Measurements from ENCODE around the gene MRTFA. TPM values are rescaled to one million over a fixed set of nuclear protein-coding genes. Genes with fewer than 3 reads are reported as not detected.
A peak's percentile ranks its signal among the peaks of the same experiment; 100 is the strongest.
"Not testable (repeated sequence)": the region's sequence is repeated elsewhere in the genome, so short reads cannot be mapped to it uniquely, and the experiment has no call there.

Gene MRTFA
- total RNA-seq, 1 donor from 2014 or later, result 77.7 TPM

DNA sequence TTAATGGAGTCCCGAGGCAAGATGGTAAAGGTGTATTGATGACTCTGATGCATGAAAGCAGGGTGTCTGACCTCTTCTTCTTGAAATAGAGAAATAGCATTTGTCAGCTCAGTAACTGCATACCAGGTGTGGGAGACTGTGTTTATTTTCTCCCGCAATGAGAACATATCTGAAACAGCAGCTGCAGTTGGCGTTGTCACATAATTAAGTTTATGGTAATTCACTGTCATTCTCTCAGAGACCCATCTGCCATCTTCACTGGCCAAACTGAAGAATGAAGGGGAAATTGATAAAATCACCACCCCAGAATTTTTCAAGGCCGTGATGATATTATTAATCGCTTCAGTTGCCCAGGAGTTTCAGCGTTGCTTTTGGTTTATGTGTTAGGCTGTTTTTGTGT lies 22.6 kb upstream of the MRTFA start:
- DNase-seq (ENCODE audit: low read depth), result no peak

DNA sequence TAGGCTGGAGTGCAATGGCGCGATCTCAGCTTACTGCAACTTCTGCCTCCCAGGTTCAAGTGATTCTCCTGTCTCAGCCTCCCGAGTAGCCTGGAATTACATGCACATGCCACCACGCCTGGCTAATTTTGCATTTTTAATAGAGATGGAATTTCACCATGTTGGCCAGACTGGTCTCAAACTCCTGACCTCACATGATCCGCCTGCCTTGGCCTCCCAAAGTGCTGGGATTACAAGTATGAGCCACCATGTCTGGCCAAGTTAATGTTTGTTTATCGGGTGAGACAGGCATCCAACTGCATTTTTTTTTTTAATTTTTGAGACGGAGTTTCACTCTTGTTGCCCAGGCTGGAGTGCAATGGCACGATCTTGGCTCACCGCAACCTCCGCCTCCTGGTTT lies 20.1 kb upstream of the MRTFA start:
- not testable (repeated sequence) for DNase-seq (ENCODE audit: low read depth)

DNA sequence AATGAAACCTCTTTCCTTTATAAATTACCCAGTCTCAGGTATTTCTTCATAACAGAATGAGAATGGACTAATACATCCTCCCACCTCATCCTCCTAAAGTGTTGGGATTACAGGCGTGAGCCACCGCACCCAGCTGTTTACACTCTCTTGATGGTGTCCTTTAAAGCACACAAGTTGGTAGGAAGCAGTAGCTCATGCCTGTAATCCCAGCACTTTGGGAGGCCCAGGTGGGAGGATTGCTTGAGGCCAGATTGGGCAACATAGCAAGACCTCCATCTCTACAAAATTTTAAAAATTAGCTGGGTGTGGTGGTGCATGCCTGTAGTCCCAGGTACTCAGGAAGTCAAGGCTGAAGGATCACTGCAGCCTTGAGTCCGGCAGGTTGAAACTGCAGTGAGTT lies 19.4 kb upstream of the MRTFA start:
- not testable (repeated sequence) for DNase-seq (ENCODE audit: low read depth)

DNA sequence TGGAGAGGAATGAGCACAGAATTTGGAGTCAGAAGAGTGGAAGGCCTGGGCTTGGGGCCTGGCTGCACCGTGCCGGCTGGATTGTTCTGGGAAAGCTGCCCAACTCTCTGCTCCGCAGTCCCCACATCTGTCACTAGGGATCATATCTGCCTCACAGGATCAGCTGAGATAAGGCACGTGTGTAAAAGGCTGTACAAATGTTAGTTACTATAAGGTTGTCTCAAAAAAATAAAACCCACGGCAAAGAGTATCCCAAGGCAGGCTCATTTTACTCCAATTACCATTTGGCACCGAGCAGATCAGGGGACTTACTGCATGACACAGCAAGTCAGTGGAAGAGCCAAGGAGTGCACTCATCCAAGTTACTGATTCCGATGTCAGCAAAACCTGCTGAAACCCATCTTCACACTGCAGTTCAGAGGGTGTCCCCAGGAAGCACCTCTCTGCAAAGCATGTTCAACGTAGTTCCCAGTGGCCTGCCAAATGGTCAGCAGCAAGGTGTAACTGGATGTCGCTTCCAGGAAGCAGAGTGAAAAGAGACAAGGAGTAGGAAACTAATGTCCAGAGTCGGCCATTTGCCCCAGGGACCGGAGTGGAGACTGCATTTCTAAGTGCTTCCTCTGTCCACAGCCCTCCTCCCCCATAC lies 18.1 kb upstream of the MRTFA start:
- DNase-seq (ENCODE audit: low read depth), result peak; percentile 70

DNA sequence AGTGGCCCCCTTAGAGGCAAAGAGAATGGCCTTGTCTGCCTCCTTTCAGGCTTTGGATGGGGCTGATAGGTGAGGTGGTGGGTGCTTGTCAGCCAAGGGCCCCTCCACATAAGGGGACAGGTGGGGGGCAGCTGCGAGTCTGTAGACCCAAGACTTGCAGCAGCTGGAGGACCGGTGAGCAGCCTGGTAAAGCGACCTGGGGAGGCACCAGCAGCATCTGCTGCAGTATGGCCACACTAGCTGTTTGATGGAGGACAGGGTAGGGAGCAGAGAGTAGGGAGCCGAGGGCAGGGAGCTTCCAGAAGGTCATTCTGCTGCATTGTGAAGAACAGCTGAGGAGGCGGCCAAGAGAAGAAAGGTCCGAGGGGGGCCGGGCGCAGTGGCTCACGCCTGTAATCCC lies 16.8 kb upstream of the MRTFA start:
- DNase-seq (ENCODE audit: low read depth), result no peak

DNA sequence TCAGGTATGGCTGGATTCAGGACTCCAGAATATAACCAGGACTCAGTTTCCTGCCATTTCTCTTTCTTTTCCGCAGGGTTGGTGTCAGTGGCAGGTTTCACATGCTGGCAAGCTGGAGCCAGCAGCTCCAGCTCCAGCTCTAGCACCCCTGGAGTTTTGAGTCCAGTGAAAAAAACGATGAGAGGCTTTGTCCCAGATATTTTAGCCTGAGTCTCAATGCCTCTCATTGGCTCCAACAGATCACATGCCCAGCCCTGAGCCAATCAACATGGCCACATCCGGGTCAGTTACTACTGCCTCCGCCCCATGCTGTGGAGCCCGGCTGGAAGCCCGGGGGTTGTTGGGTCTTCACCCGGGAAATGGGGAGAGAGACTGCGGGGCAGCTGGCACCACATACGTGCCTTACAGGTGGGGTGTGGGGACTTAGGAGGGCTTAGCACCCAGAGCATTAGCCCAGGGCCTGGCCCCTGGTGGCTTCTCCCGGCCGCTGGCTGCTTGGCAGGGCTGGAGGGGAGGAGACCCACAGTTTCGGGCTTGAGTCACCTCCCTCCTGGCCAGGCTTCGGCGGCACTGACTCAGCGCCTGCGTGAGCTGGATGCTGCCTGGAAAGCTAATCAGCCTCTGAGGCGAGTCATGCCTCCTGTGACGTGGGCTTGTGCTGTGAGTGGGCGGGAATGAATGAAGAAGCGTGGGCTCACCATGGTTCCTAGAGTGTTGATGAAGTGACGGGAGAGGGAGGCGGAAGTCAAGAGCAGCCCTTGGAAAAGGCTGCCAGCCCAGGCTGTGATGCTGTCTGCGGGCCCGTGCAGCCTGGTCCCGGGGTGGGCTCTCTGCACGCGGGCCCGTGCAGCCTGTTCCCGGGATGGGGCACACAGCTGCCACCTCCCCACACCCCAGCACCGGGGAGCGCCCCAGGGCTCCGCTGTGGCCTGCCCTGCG lies 15.3 kb upstream of the MRTFA start:
- DNase-seq (ENCODE audit: low read depth), result peak; percentile 98

DNA sequence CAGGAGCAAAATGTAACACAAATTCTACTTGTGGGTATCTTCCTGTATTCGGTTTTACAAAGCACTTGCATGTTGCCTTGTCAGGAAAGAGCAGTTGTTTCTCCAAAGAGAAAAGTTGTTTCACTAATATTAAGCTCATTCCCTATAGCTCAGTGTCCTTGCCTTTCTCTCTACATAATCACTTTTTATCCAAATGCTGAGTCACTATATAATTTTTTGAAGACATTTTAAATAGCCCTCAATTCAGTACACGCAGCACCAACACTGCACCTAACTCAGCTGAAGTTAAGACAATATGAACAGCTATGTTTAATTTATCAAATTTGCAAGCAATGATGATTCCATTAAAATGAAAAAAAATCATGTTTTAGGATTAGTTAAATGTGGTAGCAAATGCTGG lies 14.5 kb upstream of the MRTFA start:
- DNase-seq (ENCODE audit: low read depth), result no peak

DNA sequence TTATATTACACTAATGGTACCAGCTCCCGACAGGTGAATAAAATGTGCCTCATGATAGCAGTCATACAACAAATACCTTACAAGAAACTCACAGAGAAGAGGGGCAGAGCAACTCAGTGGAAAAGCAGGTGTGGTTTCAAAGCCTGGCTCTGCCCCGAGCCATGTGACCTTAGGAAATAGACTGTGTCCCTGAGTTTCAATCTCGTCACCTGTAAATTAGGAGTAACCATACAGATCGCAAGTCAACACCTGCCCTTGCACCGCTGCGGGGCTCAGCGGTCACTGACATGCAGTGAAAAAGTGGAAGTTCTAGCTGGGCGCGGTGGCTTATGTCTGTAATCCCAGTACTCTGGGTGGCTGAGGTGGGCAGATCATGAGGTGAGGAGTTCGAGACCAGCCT lies 11.9 kb upstream of the MRTFA start:
- DNase-seq (ENCODE audit: low read depth), result no peak

DNA sequence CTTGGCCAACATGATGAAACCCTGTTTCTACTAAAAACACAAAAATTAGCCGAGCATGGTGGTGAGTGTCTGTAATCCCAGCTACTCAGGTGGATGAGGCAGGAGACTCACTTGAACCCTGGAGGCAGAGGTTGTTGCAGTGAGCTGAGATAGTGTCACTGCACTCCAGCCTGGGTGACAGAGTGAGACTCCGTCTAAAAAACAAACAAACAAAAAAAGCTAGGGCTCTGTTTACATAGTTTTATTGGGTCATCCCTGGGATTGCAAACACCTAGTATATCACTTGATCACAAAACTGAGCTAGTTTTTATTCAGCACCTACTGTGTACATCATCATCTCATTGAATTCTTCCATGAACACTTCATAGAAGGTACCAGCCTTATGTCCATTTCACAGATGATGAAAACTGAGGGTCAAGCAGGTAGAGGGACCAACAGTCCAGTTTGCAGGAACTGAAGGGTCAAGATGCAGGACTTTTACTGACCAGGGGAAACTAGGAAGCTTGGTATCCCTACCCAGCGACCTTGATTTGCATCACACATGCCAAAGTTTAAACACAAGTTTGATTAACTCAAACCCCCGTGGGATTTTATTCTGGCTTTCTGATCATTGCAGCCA lies 9.2 kb upstream of the MRTFA start:
- no peak for DNase-seq (ENCODE audit: low read depth)

DNA sequence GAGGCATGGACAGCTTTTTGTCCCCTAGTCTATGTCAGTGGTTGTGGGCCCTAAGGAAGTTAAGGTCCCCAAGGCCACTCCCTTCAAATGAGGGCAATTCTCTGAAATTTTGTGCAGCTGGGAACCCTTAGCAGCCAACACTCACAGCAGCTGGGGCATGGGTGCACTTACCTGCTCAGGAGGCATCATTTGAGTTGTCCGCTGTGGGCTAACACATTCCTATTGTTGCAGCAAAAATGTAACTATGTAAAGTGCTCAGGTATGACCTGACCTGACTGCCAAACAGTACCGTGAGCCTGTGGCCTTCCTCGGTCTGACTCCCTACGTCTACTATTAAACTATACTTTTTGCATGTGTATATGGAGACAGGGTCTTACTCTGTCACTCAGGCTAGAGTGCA lies 5.8 kb upstream of the MRTFA start:
- DNase-seq (ENCODE audit: low read depth), result no peak

DNA sequence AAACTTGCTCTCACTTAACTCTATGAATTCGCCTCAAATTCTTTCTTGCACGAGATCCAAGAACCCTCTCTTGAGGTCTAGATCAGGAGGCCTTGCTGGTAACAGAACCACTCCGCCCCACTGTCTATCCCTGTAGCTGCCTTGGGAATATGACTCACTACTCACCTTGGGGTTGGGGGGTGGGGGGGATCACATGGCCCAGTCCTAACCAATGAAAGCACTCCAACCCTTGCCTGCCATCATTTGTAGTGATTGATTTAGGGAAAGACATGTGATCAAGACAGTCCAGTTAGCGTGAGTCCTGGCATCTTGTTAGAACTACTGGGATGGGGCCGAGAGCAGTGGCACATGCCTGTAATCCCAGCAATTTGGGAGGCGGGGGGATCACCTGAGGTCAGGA lies 4.8 kb upstream of the MRTFA start:
- no peak for DNase-seq (ENCODE audit: low read depth)

DNA sequence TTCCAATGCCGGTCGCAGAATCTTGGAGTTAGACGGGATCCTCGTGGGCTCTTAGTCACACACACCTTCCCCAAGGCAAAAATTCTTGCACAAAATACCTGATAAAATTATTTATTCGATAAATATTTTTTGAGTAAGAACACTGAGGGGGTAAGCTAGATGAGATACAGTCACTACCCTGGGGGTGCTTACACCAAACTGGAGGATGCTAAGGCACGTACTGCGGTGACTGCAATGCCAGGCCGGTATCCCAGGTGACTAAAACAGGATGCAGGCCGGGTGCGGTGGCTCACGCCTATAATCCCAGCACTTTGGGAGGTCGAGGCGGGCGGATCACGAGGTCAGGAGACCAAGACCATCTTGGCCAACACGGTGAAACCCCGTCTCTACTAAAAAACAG lies 1.7 kb upstream of the MRTFA start:
- DNase-seq (ENCODE audit: low read depth), result no peak

DNA sequence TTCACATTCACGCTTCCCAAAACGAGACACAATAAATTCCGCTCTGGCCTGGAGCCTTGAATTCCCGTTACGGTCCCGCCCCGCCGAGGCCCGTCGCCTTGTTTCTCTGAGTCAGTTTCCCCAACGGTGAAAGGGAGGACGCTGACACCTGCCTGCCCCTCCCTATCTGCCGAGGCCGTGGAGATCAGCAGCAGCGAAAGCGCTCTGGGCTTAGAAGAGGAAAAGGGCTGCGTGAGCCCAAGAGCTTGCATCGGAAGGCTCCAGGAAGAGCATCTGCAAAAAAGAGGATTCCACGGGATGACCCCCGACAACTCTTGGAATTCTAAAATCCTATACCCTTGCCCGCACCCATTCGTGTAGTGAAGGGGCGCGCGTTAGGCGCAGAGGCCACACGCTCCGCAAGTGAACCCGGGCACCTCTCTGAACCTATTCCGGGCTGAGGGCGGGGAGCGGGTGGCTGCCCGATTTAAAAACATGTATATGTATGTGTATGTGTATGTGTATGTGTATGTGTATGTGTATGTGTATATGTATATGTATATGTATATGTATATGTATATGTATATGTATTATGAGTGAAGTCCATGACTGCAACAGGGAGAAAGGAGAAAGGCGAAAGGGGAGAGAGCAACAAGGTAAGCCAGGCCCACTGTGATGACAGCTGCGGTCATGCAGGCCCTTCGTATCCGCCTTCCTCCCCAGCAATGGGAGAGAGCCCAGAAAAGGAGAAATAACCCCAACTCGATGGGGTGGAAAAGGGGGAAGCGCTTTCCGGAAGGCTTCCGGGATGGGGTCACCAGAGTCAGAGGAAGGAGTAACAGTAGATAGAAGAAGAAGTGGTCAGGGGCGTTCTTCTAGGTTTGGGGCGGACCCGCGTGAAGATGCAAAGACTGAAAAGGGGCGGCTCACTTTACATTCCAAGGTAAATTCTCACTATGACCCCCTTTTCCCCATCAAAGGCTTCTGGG lies 948 bp upstream of the MRTFA start:
- no peak for DNase-seq (ENCODE audit: low read depth)

DNA sequence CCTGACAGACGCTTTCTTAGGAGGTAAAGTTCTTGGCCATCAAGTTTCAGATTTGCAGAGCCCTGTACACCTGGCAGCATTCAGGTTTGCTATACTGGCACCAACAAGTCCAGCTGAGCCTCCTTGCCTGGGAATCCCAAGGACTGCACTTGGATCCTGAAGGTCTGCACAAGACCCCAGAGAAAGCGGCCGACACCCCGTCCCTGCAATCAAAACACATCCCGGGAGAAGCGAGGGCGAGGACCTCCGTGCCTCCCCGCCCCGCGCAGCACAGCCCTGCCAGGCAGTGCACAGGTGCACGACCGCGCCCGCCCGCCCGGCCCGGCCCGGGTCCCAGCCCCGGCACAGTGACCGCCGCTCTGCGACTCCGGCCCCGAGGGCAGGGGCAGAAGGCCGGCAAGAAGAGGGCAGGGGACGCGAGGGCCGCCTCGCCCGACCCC lies 559 bp downstream of the MRTFA start:
- DNase-seq (ENCODE audit: low read depth), result no peak

DNA sequence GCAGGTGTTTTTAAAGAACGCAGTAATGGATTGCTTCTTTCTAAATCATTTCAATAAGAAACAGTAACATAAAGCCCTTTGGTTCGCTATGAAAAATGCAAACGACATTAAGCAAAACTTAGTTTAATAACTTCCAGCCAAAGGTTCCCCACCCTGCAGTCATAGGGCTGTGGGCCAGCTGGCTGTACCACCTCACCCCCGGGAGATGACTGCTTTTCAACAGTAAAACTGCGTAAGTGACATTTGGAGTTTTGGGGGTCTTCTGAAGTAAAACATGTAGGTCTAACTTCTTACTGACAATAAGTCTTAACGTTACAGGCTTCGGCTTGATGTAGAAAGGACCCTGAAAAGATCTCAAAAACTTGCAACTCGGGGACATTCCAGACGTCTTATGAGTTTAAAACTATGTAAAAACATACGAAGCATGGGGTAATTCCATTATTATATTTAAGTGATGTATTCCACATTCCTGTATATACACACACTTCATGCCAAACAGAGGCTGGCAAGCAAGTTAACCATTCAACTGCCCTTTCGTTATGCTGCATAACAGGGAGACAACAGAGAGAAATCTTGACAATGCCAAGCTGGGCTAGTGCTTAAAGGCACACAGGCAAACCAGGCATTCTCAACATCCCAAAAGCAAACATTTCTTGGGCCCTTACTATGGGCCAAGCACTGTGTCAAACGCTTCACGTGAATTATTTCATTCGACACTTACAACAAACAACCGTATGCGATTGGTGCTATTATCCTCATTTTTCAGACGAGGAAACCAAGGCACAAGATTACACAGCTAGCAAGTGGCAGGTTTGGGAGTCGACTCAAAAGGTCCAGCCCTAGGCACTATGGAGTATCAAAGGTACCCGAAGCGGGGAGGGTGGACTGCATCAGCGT lies 1.2 kb downstream of the MRTFA start:
- DNase-seq (ENCODE audit: low read depth), result no peak

DNA sequence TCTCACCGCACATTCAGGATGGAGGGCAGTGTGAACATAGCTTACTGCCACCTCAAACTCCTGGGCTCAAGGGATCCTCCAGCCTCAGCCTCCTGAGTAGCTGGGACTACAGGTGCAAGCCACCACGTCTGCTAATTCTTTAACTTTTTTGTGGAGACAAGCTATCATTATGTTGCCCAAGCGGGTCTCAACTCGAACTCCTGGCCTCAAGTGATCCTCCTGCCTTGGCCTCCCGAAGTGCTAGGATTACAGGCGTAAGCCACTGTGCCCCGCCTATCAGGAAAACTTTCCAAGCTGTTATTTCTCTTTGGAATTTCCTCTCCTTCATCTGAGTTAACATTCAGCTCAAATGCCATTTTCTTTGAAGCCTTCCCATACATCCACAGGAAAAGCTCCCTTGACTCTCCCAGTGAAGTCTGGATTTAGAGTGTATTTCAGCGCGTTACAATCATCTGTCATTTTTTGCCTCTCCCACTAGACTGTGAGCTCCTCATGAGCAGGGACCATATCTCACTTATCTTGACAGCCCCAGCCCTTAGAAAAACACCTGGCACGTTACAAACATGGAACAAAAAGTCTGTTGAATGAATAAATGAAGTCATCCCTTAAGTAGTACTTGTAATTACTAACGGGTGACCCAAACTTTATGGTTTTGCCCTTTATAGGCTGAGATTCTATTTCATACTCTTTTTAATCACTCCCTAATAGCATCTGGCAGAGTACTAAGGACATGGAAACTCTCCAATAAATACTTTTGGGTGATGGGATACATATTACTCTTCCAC lies 2.2 kb downstream of the MRTFA start:
- DNase-seq (ENCODE audit: low read depth), result no peak

DNA sequence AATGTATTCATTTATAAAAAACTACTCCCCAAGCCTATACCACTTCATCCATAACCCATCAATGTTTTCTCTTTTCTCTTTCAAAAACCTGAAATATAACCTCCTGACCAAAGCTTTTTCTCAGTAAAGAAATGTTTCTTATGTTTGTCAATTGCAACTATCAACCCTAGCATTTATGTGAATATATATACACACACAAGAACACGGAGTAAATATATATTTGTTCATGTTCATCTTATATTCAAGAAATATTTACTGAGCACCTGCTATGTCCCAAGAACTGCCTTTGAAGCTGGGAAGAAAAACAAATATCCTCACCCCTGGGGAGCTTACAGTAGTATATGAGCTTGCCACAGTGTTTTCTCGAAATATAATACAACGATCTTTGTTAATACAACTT lies 3.5 kb downstream of the MRTFA start:
- DNase-seq (ENCODE audit: low read depth), result no peak

DNA sequence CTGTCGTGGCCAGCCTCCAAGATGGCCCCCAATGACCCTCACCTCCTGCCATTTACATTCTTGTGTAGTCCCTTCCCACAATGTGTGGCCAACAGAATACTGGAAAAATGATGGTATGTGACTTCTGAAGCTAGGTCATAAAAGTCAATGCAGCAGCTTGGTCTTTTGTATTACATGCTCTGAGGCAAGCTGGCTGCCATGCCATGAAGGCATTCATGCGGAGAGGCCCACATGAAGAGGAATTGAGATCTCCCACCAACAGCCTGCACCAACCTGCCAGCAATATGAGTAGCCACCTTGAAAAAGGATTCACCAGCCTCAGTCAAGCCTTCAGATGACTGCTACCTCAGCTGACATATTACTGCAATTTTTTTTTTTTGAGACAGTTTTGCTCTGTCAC lies 4.6 kb downstream of the MRTFA start:
- peak; percentile 79 for DNase-seq (ENCODE audit: low read depth)

DNA sequence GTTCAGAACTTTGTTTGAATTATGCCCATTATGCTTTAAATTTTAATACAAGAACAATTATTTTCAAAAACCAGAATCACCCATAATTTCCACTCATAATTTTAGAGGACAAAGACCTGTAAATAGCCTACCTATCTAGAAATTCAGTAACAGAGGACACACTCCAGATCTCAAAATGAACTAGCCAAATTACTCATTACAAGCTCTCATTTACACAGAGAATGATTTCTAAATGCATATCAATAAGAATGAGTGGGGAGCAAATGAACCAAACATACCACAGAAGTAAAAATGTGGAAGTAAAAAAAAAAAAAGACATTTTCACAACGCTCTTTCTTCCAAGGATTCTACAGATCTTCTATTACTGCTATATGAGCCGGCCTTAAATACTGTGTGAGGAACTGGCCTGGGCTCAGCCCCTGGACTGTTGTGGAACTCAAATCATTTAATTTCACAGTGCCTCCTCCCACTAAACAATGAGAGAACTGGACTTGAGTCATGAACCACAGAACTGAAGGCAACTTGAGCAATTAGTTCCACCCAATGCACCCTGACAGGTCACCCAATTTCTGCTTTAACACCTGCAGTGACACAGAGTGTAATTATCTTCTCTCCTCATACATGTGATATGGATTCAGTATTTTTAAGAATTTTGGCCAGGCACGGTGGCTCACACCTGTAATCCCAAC lies 8.0 kb downstream of the MRTFA start:
- DNase-seq (ENCODE audit: low read depth), result peak; percentile 91
